Jurkat, Clone E6-1 (cell line): ENCODE measurements around the gene PIGZ.
"Not testable (repeated sequence)": the region's sequence is repeated elsewhere in the genome, so short reads cannot be mapped to it uniquely, and the experiment has no call there.

ENCODE experiments used
- DNase-seq: peaks from one replicate; pipeline ENCODE4 v3.0.0-alpha.2; 2011; ENCODE audit warnings: low read depth, low spot score
- H3K4me3 ChIP-seq: 2 replicates; pipeline ENCODE4 v1.5.1; 2011; ENCODE audit warnings: mild to moderate bottlenecking, low read length, control low read depth, moderate library complexity

The PIGZ gene

DNA sequence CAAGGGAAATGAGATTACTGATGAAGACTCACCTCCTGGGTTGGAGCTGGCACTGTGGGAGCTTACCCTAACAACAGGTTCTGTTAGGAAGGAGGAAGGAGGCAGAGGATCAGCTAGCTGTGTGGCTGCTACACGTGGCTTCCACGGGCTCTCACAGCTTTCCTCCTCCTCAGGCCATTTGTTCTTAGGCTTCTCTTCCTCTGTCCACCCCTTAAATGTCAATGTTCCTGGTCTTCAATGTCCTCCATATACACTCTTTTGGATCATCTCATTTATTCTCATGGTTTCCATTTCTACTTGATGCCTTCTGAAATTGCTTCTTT, 5.0 kb downstream of the PIGZ start:
- DNase-seq = no peak
- H3K4me3 ChIP-seq = peak overlapping the region; percentile 13

DNA sequence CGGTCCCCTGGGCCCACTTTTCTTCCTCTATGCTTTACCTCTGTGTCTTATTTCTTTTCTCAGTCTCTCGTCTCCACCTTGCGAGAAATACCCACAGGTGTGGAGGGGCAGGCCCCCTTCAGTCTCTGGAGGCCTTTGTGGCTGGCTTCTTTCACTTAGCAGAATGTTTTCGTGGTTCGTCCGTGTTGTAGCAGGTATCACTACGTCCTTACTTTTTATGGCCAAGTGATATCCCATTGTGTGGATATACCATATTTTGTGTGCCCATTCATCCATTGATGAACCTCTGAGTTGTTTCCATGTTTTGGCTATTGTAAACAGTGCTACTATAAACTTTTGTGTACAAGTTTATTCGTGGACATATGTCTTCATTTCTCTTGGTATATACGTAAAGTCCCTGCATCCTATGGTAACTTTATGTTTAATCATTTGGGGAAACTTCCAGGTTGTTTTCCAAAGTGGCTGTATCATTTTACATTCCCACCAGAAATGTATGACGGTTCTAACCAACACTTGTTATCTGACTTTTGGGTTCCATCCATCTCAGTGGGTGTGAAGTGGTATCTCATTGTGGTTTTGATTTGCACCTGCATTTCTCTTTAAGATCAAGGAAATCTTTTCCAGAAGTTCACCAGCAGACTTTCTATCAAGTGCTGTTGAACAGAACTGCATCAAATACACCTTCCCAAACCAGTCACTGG, 5.6 kb downstream of the PIGZ start:
- peak; percentile 83 for DNase-seq
- peak overlapping the region; percentile 13 for H3K4me3 ChIP-seq

DNA sequence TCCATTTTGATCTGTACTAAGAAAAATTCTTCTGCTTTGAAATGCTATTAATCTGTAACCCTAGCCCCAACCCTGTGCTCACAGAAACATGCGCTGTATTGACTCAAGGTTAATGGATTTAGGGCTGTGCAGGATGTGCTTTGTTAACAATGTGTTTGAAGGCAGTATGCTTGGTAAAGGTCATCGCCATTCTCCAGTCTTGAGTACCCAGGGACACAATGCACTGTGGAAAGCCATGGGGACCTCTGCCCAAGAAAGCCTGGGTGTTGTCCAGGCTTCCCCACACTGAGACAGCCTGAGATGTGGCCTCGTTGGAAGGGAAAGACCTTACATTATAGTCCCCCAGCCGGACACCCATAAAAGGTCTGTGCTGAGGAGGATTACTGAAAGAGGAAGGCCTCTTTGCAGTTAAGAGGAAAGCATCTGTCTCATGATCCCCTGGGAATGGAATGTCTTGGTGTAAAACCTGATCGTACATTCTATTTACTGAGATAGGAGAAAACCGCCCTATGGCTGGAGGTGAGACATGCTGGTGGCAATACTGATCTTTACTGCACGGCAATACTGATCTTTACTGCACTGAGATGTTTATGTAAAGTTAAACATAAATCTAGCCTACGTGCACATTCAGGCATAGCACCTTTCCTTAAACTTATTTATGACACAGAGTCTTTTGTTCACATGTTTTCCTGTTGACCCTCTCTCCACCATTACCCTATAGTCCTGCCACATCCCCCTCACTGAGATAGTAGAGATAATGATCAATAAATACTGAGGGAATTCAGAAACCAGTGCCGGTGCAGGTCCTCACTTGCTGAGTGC, 6.3 kb downstream of the PIGZ start:
- H3K4me3 ChIP-seq = no peak overlapping the region
- no peak for DNase-seq

DNA sequence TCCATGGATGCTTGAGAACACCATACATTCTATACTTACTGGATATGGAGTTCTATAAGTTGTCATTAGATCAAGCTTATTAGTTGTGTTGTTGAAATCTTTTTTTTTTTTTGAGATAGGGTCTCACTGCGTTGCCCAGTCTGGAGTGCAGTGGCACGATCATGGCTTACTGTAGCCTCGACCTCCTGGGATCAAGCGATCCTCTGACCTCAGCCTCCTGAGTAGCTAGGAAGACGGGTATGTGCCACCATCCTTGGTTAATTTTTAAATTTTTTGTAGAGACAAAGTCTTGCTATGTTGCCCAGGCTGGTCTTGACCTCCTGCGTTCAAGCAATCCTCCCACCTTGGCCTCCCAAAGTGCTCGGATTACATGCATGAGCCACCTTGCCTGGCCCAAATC, 13.8 kb downstream of the PIGZ start:
- no peak for DNase-seq
- no peak overlapping the region for H3K4me3 ChIP-seq

DNA sequence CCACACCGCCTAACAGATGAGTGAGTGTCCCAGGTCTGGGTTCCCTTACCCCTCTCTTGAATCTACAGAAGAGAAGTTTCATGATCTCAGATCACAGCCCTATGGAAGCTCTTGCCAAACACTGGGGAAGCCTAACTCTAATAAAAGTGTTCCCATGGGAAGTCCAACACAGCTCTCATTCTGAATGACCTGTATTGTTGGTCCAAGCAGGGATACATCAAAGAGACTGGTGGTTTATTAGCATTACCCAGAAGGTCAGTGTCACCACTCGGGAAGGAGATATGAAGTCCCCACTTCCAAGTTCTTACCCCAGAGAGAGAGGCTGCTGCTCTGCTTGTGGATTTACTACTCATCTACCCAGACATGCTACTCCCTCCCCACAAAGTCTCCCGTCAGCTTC, 17.3 kb downstream of the PIGZ start:
- H3K4me3 ChIP-seq = no peak overlapping the region
- no peak for DNase-seq

DNA sequence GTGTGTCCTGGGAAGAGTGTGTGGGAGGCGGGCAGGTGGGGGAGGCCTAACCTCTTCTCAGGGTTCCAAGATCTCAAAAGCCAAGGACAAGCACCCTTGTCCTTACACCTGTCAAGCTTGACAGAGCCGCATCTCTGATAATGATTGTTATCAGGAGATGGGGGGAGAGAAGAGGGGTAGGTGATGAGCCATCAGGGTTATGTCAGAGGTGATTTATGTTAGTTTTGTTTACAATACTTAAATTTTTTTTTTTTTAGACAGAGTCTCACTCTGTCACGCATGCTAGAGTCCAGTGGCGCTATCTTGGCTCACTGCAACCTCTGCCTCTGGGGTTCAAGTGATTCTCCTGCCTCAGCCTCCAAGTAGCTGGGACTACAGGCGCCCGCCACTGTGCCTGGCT, 18.9 kb downstream of the PIGZ start:
- no peak overlapping the region for H3K4me3 ChIP-seq
- no peak for DNase-seq

DNA sequence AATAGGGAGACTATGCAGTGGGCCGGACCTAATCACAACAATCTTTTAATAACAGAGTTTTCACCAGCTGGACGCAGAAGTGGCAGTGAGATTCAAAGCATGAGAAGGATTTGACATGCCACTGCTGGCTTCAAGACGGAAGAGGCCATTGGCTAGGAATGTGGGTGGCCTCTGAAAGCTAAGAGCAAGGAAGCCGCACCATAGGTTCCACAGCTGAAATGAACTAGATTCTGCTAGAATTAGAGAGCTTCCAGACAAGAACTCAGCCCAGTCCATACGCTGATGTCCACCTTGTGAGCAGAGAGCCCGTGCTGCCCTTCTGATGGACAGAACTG, 19.4 kb downstream of the PIGZ start:
- no peak overlapping the region for H3K4me3 ChIP-seq
- DNase-seq = no peak

DNA sequence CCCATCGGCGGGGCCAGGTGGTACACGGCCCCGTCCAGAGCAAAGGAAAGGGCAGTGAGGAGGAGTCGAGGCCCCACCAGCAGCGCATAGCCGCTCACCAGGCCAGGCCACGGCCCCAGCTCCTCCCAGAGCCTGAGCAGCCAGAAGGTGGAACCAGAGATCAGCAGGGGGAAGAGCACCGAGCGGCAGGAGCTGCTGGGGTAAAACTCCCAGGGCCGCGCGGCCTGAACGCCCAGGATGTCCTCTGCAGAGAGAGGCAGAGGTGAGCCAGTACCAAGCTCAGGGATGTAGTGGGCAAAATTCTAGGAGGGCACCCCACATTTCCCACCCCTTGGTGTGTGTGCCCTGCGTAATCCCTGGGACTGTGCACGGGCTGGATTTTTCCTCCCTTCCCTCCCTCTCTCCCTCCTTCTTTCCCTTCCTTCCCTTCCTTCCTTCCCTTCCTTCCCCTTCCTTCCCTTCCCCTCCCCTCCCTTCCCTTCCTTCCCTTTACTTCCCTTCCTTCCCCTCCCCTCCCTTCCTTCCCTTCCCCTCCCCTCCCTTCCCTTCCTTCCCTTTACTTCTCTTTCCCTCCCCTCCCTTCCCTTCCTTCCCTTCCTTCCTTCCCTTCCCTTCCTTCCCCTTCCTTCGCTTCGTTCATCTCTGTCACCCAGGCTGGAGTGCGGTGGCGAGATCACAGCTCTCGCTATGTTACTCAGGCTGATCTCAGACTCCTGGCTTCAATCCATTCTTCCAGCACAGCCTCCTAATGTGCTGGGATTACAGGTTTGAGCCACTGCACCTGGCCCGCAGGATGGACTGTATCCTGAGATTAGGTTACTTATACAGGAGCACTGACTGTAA, 20.0 kb downstream of the PIGZ start:
- no peak for DNase-seq

DNA sequence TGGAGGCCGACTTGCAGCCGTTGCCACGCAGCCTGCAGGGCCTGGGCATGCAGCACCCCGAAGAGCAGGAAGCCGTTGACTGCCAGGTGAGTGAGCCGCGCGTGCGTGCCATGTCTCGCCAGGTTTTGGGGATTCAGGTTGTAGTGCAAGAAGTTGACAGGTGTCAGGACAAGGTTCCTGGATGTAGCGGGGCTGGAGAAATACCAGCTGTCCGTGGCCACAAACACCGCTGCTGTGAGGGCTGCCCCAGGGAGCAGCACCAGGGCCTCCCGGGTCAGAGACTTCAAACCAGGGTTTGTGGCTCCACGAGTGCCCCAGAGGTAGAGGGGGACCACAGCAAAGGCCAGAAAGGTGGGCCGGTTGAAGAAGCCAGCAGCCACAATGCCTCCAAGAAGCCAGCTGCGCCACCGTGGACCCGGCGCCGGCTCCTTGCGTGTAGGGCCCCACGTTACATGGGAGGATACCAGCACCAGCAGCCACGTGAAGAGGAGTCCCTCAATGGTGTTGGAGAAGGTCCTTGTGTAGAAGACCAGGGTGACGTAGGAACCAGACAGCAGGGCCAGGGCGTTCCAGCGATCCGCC, 20.7 kb downstream of the PIGZ start:
- H3K4me3 ChIP-seq = no peak overlapping the region
- no peak for DNase-seq

More for the DNA sequence above, 20.0 kb downstream of the PIGZ start:
- H3K4me3 ChIP-seq = no peak overlapping the region

DNA sequence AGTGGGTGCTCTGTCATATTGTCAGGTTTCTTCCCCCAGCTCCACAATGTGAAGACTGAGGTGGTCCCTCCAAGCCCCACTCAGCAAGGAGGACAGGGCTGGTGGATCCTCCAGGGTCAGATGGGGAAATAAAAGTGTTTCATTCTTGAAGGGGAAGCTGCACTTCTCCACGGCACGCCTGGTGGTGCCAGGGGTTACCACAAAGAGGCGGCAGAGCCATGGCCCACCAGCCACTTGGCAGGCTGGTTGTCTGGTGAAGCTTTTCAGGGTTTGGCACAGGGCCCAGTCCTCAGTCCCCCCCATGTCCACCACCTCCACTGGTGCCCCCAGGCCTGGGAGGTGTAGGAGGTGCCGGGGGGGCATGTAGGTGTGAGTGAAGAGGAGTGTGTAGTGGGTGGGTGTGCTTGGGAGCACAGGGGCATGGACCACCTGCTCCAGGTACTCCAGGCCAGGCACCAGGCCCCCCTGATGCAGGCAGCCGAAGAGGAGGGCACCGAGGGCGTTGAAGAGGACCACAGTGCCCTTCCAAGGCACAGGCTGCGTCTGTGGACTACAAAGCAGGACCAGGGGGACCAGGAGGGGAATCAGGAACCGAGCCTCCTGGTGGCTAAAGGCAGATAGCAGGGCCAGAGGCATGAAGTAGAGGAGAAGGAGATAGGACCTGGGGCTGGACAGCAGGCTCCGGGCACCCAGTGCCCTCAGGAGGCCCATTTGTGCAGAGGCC, 21.3 kb downstream of the PIGZ start:
- no peak overlapping the region for H3K4me3 ChIP-seq
- no peak for DNase-seq

DNA sequence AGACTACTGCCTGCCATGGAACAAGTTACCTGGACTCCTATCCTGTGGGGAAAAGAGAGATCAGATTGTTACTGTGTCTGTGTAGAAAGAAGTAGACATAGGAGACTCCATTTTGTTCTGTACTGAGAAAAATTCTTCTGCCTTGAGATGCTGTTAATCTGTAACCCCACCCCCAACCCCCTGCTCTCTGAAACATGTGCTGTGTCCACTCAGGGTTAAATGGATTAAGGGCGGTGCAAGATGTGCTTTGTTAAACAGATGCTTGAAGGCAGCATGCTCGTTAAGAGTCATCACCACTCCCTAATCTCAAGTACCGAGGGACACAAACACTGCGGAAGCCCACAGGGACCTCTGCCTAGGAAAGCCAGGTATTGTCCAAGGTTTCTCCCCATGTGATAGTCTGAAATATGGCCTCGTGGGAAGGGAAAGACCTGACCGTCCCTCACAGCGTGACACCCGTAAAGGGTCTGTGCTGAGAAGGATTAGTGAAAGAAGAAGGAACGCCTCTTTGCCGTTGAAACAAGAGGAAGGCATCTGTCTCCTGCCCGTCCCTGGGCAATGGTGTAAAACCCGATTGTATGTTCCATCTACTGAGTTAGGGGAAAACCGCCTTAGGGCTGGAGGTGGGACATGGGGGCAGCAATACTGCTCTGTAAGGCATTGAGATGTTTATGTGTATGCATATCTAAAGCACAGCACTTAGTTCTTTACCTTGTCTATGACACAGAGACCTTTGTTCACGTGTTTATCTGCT, 24.4 kb downstream of the PIGZ start:
- H3K4me3 ChIP-seq = peak overlapping the region; percentile 94
- DNase-seq = not testable (repeated sequence)

DNA sequence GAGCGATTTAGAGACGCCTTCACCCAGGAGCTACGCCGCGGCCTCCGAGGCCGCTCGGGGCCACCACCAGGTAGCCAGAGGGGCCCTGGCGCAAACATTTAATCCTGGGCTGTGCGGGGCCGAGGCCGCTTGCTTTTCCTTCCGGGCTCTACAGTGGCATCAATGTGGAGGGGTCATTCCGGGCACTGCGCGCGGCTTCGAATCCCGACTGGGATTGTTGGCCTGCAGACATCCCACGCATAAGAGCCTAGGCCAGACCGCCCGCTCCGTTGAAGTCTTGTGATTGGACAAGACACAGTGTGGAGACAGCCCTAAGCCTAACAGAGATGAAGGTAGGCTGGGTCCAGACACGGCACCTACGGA, 25.7 kb downstream of the PIGZ start:
- DNase-seq = no peak
- H3K4me3 ChIP-seq = peak overlapping the region; percentile 94

DNA sequence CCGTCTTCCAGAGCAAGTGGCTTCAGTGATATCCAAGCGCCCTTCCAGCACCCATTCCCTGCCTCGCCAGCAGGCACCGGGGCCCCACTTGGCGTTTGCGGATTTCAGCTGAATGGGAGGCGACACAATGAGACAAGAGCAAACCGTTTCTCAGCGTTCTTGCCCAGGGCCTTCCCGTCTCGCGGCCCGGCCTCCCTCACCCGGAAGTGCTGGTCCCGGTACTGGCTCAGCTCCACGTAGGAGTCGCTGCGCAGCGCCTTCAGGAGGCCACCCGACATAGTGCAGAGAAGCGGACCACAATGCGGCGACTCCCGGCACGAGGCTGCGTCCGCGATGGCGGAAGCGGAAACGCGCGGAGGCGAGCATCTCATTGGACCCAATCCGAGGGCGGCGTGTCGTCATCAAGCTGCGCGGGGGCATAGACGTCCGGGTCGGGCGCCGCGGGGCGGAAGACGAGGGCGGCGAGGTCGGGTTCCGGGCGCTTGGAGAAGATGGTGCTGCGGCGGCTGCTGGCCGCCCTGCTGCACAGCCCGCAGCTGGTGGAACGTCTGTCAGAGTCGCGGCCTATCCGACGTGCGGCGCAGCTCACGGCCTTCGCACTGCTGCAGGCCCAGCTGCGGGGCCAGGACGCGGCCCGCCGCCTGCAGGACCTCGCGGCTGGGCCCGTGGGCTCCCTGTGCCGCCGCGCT, 26.3 kb downstream of the PIGZ start, which contains the start of gene NCBP2:
NCBP2 (minus strand) TSS at position 303 of the 689 bp plus-strand sequence; CDS start at position 278, 25 bp downstream.
- peak; percentile 96 for DNase-seq
- H3K4me3 ChIP-seq = peak within 1 kb of the TSS; percentile 94

DNA sequence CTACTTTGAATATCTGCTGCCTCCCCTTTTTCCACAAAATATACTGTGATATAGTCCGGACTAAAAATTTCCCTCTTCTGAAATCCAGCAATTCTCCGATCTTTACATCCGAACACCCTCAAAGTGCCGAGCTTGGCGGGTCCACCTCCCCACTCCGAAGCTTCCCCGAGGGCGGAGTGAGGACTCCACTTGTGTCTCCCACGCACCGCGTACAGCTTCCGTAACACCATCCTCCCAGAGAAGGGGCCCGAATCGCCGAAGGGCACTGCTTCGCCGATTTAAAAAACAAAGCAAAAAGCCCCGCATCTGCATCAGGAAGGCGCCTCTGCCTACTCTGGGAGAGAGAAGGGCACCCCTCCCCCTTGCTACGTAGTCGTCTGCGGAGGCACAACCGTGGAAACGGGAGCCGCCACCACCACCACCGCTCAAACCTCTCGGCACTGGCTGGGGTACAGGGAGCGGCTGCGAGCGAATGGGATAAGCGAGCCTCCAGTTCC, 26.9 kb downstream of the PIGZ start:
- H3K4me3 ChIP-seq = peak overlapping the region; percentile 94
- DNase-seq = peak; percentile 23

DNA sequence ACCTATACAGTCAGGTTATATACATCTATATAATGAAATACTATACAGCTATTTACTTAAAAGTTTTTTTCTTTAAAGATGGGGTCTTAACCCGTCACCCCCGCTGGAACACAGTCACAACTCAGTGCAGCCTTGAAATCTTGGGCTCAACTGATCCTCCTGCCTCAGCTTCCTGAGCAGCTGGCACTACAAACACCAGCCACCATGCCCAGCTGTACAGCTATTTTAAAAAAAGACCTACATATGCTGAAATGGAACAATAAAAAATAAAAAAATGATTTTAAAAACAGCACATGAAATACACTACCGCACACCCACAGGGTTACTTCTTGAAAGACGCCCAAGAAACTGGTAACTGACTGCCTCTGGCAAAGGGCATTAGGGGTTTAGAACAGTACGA, 30.1 kb downstream of the PIGZ start:
- no peak overlapping the region for H3K4me3 ChIP-seq
- DNase-seq = peak; percentile 68

DNA sequence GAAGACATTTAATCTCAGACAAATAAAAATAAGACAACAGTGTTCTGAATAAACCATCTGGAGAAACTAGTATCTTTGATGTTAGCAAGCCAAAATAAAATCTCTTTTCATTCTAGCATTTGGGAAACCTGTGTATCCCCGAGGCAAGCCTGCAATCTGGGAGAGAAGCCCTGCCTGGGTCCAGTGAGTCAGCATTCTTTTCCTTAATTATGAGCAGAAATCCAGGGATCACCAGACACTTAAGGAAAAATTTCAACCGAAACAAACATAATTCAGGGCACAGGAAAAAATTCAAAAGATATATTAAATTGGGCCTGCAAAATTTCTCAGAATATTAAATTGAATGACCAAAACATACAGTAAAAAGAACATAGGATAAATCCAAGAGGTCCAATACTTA, 30.5 kb downstream of the PIGZ start:
- H3K4me3 ChIP-seq = no peak overlapping the region
- no peak for DNase-seq

DNA sequence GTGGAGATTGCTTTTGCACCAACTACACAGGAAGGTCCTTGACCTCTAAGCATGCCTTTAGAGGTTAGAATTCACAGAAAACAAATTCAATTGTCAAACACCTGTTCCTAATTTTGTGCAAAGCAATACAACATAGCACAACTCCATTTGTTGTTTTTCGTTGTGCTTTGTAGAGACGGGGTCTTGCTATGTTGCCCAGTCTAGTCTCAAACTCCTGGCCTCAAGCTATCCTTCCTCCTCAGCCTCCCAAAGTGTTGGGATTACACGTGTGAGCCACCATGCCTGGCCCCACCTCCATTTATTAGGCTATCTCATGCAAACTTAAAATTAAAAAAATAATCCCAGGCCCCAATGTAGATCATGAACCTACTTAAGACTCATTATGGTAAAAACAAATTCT, 32.3 kb downstream of the PIGZ start:
- H3K4me3 ChIP-seq = no peak overlapping the region
- DNase-seq = no peak

DNA sequence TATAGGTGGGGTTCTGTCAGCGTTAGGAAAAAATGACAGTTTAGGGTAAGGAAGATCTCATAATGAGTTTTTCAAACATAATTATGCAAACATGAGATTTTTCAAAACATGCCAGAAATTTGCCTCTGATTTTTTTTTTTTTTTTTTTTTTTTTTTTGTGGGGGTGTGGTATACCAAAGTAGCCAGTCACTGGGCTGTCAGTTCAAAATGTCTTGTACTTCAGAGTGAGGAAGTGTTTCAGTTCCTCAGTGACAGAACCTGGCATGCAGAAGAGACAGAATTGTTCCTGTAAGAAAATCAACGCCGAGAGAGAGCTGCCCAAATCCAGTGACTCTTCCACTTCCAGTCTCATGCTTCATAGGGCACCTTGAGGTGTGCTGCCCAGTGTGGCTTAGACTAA, 36.0 kb downstream of the PIGZ start:
- DNase-seq = no peak
- no peak overlapping the region for H3K4me3 ChIP-seq
